GM12865 (cell line): ENCODE measurements around the gene FAM3B.

ENCODE experiments used
- DNase-seq: peaks from one replicate; pipeline ENCODE4 v3.0.0; 2010; ENCODE audit warnings: low read depth
- H3K4me3 ChIP-seq: 2 replicates; pipeline ENCODE4 v1.5.1; 2011; ENCODE audit warnings: mild to moderate bottlenecking, low read depth, low read length, control low read depth
- TF ChIP-seq, protein P1 (sequence below): IDR thresholded peaks from 2 replicates; pipeline ENCODE4 v1.5.1; 2011; ENCODE audit warnings: low read length, control low read depth, low read depth, inconsistent platforms; ENCODE audit not compliant: insufficient read depth; ENCODE audit errors: missing control alignments

The FAM3B gene

DNA sequence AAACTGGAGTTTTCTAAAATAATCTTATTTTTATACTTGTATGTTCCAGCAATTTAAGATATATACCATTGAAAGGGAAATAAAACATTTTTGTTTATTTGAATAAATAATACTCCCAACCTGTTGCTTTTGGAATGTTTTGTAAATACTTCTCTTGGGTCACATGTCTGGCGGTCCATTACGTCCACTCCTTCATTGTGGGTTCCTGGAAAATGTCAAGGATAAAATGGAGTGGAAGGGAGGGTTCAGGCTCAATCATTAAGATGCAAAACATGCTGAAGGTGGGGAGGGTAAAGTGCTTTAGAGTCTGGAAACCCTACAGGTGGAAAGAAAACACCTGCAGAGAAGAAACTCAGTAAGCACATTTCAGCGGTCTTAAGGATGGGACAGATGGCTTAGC, 34.2 kb upstream of the FAM3B start:
- TF ChIP-seq, protein P1, sequence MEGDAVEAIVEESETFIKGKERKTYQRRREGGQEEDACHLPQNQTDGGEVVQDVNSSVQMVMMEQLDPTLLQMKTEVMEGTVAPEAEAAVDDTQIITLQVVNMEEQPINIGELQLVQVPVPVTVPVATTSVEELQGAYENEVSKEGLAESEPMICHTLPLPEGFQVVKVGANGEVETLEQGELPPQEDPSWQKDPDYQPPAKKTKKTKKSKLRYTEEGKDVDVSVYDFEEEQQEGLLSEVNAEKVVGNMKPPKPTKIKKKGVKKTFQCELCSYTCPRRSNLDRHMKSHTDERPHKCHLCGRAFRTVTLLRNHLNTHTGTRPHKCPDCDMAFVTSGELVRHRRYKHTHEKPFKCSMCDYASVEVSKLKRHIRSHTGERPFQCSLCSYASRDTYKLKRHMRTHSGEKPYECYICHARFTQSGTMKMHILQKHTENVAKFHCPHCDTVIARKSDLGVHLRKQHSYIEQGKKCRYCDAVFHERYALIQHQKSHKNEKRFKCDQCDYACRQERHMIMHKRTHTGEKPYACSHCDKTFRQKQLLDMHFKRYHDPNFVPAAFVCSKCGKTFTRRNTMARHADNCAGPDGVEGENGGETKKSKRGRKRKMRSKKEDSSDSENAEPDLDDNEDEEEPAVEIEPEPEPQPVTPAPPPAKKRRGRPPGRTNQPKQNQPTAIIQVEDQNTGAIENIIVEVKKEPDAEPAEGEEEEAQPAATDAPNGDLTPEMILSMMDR = no peak
- no peak overlapping the region for H3K4me3 ChIP-seq
- DNase-seq = no peak

DNA sequence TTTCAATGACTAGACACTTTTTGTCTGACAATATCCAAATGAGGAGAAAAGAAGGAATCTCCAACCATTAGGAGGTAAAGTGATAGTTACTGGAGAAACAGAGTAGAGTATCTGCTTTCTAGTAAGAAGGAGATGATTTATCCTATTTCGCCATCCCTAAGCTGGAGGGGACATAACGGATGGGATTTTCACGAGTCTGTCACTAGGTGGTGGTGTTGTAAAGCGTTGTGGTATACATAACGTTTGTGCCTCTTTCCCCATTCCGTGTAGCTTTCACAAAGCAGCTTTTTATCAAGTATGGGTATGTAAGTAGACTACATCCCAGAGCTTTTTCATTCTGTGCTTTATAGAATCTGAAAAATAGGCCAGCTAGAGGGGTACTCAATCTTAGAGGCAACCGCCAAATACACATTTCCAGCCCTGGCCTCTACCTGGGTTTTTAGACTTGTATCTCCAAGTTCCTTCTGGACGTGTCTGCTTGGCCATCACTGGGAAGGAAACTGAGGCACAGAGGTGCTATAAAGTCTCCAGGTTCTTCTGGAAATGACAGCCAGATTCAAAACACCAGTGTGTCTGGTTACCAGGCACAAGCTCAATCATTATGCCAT, 33.3 kb upstream of the FAM3B start:
- peak; percentile 79 for DNase-seq

DNA sequence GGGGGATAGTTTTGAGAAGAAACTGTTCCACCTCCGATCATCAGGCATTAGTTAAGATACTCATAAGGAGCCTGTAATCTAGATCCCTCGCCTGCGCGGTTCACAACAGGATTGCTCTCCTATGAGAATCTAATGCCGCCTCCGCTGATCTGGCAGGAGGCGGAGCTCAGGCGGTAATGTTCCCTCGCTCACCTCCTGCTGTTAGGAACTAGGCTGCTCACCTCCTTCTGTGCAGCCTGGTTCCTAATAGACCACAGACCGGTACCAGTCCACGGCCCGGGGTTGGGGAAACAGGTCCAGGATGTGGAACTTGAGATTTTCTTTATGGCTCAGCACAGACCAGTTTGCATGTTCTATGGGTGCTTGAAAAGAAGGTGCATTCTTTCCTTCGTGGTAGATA, 27.2 kb upstream of the FAM3B start:
- DNase-seq = no peak
- no peak overlapping the region for H3K4me3 ChIP-seq

More for the DNA sequence above, 33.3 kb upstream of the FAM3B start:
- no peak overlapping the region for H3K4me3 ChIP-seq
- TF ChIP-seq, protein P1 = peak; percentile 75

DNA sequence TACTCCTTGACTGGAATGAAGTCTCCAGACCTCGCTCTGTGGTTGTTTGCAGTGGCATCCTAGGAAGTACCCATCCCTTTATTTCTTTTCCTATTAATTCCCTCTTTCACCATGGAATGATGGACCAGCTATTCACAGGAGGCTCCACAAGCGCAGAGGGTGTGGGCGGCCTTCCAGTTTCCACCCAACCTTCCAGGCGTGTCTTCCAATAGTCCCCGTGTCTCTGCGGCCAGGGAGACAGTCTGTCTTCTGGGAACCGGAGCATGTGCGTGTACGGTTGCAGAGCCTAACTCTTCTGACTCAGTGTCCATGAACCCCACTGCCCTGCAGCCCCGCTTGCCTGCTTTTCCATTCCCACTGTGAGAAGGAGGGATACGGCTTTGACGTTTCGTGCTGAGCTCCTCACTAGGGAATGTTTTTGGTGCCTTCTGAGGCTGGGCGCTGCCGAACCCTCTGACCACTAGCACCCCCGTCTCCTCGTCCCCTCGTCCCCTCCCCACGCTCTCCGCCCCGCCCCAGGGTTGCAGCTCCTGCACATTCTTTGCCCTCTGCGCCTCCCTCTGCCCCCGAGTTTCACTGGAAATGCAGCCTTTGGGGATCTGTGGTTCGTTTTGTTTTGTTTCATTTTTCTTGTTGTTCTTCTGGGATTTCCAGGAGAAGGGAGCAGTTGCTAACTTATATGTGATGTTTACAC, 26.3 kb upstream of the FAM3B start:
- no peak for DNase-seq
- TF ChIP-seq, protein P1 = no peak
- H3K4me3 ChIP-seq = no peak overlapping the region

More for the DNA sequence above, 27.2 kb upstream of the FAM3B start:
- TF ChIP-seq, protein P1 = no peak

DNA sequence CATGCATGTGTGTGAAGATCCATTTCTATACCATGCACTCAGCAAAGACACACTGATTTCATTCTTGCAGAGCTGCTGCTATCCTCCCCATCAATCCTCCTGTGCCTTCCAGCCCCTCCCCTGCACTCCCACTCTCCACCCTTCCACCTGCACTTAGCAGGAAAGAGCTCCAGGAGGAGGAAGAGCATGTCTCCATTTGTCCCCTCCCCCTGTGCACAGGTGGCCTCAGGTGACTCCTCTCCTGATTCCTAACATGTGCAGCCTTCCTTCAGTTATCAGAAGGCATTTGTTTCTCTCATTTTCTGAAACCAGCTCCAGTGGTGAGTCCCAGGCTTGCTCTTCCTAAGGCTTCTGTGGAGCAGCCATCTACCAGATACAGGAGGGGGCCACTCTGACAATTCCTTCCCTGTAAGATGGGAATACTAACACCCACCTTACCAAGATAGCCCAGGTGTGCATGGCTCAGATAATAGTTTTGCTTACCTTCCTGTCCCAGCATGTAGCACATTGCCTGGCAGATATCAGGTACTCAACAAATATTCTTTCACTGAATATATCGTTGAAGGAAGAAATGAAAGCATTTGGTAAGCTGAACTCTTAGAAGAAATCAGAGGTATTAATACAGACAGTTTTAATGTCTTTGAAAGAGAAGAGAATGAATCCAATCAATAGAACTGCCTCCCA, 21.9 kb upstream of the FAM3B start:
- H3K4me3 ChIP-seq = no peak overlapping the region
- DNase-seq = no peak
- TF ChIP-seq, protein P1 = no peak

DNA sequence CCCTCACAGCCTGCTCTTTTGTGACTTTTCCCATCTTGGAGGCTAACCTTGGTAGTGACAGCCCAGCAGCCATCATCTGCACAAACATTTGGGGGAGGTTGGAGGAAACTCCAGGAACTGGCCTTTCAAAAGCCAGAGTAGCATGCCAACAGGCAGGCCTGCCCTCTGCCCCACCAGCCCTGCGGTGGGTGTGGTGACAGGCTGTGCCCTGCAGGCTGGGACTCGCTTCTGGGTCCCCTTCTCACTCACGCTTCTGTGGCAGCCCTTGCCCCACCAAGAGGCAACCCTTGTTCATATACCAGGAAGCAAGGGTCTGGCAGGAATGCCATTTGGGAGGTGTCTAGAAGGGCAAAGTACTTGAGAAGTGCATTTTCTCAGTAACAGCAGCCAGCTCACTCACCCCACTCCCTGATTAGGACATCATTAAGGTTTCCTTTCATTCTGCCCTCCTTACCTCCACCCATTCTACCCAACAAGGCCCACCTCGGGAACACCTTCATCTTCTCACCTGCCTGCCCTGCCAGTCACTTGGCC, 20.8 kb upstream of the FAM3B start:
- no peak for DNase-seq
- no peak overlapping the region for H3K4me3 ChIP-seq
- TF ChIP-seq, protein P1 = no peak
